GM21529 (cell line): ENCODE data around the gene TTR.

Experiments used
- ATAC-seq: cut with Tn5 transposase; IDR thresholded peaks from one replicate; pipeline ENCODE4 v1.9.1; 2021; ENCODE audit not compliant: unreplicated experiment

Gene TTR

GRCh38 chr18:31612124-31612523 lies 20.4 kb downstream of the TTR start:
- ATAC-seq = no peak

GRCh38 chr18:31614044-31614443 lies 22.4 kb downstream of the TTR start:
- ATAC-seq = no peak

- ATAC-seq = no peak
Observed at GRCh38 chr18:31616586-31616985, 24.9 kb downstream of the TTR start.

DNA sequence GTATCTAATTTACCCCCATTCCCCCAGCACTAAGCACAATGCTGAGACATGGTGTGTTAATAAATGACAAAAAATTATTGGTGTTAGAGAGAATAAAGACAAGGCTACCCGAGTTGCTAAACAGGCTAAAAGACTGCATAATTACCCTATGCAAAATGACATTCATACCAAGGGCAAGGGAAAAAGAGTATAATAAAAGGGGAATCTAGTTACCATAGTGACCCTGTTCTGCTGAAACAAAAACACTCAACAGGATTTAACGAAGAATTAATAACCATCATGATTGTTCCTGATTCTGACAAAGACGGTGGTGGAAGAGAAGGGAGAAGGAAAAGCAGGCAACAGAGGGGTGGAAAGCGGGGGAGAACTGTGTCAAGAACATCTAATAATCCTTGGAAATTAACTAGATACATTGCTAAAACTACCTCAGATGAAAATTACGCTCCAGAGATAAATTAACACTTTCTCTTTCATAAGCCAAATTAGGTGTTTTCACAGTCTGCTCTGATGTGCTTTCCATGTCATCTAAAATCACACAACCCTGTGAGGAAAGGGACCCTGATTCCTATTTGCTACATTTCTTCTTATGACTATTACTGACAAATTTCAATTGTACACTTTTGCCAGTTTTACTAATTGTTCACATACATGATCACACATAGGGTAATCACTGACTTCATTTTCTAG lies 25.5 kb downstream of the TTR start:
- peak; percentile 49 for ATAC-seq

DNA sequence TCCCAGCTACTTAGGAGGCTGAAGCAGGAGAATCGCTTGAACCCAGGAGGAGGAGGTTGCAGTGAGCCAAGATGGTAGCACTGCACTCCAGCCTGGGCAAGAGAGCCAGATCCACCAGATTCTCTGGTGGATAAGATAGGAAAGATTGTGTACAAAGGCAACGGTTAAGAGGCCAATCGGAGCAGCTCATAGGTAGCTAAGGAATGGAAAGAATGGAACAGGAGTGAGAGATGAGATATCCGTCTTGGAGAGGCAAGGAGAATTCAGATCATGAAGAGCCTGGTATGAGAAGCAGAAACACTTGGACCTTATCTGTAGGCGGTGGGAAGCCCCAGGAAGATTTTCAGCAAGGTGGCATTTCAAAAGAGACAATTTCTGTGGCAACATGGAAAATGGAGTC lies 27.1 kb downstream of the TTR start:
- ATAC-seq = no peak

DNA sequence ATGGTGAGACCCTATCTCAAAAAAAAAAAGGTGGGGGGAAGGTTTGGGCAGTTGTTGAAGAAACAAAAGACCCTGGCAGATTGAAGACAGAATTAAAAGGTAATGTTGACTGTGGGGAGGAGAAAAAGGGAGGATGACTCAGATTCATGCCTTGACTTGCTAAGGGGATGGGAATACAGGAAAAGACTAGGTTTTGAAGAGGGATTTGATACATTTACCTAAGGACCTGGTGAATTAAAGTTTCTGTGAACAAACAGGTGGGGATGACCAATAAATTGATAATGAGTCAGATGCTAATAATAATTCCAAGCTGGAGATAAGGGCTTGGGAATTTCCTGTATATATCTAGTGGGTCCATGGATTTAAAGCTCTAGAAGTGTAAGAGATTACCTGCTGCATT lies 27.6 kb downstream of the TTR start:
- ATAC-seq = no peak

DNA sequence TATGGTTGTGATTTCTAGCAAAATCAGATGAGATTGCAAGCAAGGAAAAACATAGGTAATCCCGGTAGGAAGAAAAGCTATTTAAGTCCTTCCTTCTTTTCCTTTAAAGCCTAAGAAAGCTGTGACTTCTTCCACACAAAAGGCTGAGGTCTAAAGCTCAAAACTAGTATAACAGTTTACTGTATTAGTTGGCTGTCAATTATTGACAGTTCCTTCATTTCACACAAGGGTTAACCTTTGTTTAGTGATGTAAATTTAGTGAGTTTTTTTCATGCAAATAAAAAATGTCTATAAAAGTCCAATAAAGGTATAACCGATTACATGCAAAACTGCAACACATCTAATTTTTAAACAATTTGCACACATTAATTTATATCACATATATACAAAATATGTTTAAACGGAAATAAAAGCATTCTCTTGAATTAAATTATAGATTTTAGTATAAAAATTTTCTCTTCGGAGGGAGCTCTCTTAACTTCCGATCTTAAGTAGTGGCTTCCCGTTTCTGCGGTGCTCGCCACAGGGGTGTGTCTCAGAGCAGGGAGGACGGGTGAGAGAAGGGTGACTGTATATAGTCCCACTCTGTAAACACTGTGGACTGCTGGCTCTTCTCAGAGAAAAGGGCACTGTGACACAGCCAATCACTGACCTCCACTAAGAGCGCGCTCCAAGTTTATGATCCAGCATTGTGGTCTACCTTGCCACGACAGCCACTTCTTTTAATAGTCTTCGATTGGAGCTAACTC lies 33.4 kb downstream of the TTR start:
- ATAC-seq = no peak

GRCh38 chr18:31626409-31626808 lies 34.7 kb downstream of the TTR start:
- ATAC-seq = no peak

DNA sequence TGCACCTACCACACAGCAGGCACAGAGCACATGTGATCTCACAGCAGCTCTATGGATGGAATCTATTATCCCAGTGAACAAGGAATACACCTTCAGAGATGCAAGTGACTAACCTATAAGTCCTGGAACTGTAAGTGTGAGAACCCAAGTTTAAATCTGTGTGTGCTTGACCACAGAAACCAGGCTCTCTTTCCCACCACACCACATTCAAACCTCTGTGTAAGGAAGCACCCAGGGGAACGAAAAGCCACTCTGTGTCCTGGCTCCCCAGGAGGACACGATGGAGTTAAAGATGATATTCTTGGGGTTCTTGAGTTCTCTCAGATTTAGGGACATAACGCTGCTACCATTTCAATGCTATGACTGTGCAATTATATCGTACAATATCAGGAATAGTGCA lies 38.9 kb downstream of the TTR start:
- ATAC-seq = no peak

GRCh38 chr18:31631526-31631925 lies 39.8 kb downstream of the TTR start:
- no peak for ATAC-seq

DNA sequence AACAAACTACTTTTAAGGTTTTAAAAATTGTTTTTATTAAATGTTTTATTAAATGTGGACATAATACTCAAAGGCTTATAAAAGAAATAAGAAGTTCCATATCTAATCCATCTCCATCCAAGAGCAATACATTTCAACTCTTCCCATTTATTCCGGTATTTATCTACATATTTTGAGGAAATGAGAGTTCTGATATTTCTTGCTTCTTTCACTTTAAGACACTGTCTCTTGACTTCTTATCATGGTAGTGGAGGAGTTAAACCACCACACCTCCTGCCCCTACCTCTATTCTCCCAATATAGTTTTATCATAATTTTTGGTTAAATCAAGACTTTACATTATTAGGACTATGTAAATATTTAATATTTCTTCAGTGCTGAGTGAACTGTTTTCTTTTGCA lies 40.7 kb downstream of the TTR start:
- no peak for ATAC-seq

DNA sequence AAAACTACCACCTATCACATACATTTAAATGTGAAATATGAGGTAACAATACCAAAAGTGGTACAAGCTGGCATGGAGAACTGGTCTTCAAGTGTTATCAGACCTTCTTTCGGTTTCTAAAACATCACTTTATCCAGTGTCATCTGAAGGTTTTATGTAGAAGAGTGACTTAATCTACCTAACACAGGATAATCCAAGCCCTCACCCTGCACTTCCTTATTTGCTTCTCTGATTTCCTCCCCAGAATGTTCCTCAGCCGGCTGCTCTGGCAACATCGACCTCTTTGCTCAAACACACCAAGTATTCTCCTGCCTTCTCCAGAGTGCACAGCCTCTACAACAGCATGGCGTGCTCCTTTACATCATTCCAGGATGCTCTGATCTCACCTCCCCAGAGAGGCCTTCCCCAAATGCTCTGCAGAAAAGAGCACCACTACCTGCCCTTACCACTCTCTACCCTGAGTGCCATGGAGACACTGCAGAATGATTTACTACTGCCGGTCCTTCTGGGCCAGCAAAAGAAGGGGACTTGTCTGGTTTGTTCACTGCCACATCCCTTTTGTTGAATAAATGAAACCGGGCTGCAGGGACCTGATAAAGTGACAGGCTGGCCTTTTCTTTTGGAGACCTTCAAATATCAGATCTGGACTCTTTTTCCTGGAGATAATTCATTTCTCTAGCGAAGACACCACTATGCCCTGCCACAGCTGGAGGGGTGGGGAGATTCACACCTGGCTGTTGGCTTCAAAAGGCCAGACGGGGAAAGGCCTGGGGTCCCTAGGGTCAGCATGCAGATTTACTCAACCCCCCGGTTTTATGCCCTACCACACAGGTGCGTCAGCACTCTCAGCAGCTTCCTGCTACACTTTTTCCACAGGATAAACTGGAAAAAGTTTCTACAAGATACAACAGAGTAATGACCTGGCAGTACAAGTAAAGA lies 42.0 kb downstream of the TTR start:
- peak; percentile 12 for ATAC-seq

- ATAC-seq = peak; percentile 99
Observed at GRCh38 chr18:31634331-31634713, 42.6 kb downstream of the TTR start.

DNA sequence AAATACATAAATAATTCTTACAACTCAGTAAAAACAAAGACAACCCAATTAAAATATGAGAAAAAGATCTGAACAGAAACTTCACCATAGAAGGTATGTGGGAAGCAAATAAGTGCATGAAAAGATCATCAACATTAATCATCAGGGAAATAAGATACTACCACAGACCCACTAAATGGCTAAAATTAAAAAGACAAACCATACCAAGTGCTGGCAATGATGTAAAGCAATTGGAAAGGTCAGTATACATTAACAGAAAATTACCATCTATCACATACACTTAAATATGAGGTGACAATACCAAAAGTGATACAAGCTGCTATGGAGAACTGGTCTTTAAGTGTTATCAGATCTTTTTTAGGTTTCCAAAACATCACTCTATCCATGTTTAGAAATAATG lies 44.7 kb downstream of the TTR start:
- ATAC-seq = no peak

GRCh38 chr18:31637445-31637844 lies 45.8 kb downstream of the TTR start:
- ATAC-seq = no peak

- no peak for ATAC-seq
Observed at GRCh38 chr18:31643003-31643402, 51.3 kb downstream of the TTR start.

GRCh38 chr18:31645411-31645810 lies 53.7 kb downstream of the TTR start:
- no peak for ATAC-seq

GRCh38 chr18:31646332-31647126 lies 54.9 kb downstream of the TTR start:
- peak; percentile 32 for ATAC-seq

DNA sequence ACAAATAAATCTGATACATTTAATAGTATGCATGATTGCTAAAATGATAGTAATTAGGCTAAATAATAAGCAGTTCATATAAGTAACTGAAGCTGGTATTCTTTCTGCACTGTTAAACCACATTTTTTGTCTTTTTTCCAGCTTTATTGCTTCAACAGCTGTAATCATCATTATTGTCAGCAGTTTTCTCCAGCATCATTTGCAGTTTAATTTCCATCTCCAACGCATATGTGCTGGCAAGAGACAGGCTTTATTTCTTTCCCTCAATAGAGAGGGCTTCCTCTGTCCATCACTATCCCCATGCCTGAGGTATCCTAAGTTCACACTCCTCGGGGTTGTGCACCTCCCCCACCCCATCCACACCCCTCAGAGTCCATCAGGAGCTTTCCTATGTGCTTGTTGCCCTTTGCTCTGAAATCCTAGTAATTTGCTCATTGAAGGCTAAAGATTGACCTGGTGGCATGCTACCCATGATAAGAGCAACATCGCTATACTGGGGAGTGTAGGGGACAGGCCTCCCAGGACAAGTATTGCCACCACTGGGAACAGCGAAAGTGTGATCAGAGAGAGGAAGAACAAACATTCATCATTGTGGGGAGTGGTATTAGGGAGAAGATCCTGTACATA lies 55.6 kb downstream of the TTR start:
- ATAC-seq = no peak
